NCI-H1436 (cell line): ENCODE measurements around the gene UGT2A1.

Source experiments
- DNase-seq: peaks from one replicate; lab custom pipeline; 2025; lab: John Stamatoyannopoulos, UW

The UGT2A1 gene

DNA sequence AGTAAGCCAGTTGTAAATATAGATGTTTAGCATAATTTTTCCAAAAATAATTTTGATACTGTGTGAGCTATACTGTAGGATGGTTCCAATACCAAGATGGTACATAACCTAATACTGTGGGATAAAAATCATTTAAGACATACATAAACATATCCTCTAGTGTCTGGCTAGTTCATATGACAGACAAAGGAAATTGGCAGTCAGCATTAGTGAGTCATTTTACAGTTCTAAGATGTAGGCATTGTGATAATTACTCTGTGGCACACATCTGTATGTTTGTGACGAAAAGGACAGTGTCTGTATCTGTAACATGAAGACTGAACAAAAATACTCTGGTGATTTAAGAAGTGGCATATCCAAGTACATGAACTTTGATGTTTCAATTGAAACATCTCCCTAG lies 63.2 kb downstream of the UGT2A1 start:
- DNase-seq = no peak

DNA sequence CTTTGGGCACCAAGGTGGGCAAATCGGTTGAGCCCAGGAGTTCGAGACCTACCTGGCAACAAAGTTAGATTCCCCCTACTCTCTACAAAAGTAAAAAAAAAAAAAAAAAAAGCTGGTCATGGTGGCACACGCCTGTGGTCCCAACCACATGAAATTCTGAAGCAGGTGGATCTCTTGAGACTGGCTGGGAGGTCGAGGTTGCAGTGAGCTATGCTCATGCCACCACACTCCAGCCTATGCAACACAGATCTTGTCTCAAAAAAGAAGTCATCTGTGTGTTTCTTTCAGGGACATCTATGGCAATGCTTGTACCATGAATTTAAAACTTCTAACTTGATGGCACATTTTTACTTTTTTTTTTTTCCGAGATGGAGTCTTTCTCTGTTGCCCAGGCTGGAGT lies 68.9 kb downstream of the UGT2A1 start:
- no peak for DNase-seq

DNA sequence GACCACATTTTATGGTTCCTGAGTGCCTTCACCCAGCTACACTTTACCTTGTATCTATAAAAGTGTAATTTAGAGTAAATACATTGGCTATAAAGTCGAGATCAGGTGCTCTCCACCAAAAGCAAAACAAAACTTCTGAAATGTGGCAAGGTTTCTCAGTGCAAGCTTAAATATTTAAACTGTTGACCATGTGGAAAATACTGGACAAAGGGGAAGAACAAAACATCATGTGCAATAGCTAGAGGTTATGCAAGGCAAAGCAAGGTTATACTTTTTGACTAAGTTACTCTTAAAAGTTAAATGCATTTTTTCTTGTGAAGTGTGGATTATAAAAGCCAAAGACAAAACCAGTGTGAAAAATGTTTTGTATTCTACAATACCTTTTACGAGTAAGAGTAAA lies 69.5 kb downstream of the UGT2A1 start:
- no peak for DNase-seq

DNA sequence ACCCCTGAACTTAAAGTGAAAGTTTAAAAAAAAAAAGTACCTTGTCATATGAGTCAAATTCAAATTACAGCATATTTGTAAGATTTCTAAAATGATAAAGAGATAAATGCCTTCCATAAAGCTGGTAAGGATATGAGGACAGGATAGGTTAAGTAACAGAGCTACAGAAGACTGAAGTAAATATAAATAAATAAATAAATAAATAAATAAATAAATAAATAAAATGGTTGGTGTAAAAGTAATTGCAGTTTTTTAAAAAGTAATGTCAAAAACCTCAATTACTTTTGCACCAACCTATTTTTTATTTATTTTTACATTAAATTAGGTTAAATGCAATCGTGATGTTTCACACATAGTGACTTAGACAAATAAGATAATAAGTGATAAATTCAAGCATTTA lies 75.8 kb downstream of the UGT2A1 start:
- DNase-seq = no peak

DNA sequence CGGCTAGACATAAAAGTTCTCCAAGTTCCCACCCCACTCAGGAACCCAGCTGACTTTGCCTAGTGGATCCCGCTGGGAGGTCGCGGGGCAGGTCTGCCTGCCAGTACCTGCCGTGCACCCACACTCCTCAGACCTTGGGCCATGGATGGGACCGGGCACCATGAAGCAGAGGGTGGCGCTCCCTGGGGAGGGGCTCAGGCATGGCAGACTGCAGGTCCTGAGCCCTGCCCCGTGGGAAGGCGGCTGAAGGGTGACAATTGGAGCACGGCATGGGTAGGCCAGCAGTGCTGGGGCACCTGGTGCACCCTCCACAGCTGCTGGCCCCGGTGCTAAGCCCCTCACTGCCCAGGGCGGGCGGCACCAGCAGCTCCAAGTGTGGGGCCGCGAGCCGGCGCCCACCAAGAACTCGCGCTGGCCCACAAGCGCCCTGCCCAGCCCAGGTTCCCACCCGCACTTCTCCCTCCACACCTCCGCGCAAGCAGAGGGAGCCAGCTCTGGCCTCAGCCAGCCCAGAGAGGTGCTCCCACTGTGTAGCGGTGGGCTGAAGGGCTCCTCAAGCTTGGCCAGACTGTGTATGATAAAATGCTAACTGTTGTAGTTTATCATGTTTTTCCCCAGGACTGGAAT lies 76.7 kb downstream of the UGT2A1 start:
- DNase-seq = no peak

DNA sequence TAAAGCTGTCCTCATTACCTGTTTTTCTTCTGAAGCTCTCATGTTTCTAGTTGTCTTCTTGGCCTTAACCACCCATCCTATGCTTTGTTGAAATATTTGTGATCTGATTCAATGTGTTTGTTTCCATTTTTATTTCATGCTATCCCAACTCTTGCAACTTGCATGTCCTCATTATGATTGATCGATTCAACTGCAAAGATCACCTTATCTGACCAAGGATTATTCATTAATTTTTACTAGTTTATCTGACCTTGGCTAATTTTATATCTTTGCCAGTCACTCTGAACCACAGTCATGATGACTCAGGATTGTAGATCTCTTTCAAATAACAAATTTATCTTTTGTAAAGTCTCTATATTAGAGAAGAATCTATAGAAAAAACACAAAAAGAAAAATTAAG lies 84.3 kb downstream of the UGT2A1 start:
- DNase-seq = no peak

DNA sequence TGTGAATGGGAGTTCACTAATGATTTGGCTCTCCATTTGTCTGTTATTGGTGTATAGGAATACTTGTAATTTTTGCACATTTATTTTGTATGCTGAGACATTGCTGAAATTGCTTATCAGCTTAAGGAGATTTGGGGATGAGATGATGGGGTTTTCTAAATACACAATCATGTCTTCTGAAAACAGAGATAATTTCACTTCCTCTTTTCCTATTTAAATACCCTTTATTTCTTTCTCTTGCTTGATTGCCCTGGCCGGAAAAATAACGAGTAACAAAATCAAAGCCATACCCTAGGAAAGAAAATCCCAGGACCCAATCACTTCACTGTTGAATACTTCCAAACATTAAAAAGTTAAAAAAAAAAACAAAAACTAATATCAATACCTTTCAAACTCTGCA lies 89.6 kb downstream of the UGT2A1 start:
- no peak for DNase-seq

DNA sequence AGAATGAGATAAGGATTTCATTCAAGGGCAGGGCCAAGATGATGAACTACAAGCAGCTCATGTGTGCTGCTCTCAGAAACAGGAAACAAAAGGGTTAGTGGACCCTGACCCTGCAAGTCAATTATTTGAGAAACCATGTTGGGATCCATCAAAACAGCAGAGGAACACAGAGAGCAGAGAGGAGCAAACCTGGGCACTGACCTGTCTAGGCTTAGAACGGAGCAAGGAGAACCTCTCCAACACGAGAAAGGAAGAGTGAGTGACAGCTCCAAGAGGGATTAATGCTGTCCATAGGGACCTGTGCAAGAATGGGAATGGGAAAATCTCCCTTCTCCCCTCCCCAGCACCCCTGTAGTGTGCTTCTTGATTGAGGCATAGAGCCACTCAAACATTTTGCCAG lies 103.4 kb downstream of the UGT2A1 start:
- no peak for DNase-seq

DNA sequence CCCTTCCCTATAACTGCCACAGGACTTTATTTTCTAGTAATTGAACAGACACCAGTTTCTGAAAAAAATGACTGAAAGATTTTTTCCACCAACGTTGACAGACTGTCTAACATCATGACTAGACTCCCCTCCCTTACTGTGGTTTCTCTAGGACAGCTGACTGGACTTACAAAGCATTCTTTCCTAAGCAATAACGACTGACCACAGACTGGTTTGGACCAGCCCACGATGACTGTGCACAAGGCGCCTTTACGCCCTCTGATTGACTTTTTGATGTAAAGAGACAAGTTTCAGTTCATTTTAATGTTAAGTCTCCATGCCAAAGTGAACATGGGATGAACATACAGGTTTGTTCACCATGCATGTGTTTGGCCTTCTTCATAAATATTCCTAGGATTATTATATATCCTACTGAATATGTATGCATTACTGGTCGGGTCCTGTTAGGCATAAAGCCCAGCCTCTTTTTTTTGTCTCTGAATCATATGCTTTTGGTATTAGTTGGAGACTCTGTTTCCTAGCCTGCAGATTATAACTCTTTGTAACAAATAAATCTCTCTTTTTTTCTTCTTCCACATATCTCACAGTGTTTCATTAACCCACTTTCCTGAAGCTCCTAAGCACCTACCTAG lies 106.8 kb downstream of the UGT2A1 start:
- no peak for DNase-seq
